ENCODE results near the gene CCDC174. TPM values are rescaled to one million over a fixed set of nuclear protein-coding genes. Genes with fewer than 3 reads are reported as not detected.

Gene CCDC174
- total RNA-seq, 1 donor from 2014 or later, result 29.9 TPM

GRCh38 chr3:14701676-14702075, 50.1 kb downstream of the CCDC174 start:
- DNase-seq (ENCODE audit: low spot score), result no peak

- DNase-seq (ENCODE audit: low spot score), result no peak
These were observed 51.7 kb downstream of the CCDC174 start for GRCh38 chr3:14703128-14703750.

- DNase-seq (ENCODE audit: low spot score), result no peak
These were observed 52.2 kb downstream of the CCDC174 start for GRCh38 chr3:14703791-14704190.

GRCh38 chr3:14706096-14706495, 54.5 kb downstream of the CCDC174 start:
- DNase-seq (ENCODE audit: low spot score), result no peak

GRCh38 chr3:14716591-14716990, 65.0 kb downstream of the CCDC174 start:
- no peak for DNase-seq (ENCODE audit: low spot score)

- no peak for DNase-seq (ENCODE audit: low spot score)
These were observed 65.7 kb downstream of the CCDC174 start for GRCh38 chr3:14717307-14717706.

GRCh38 chr3:14718539-14718938, 67.0 kb downstream of the CCDC174 start:
- DNase-seq (ENCODE audit: low spot score), result no peak

- DNase-seq (ENCODE audit: low spot score), result no peak
These were observed 67.4 kb downstream of the CCDC174 start for GRCh38 chr3:14719006-14719405.

GRCh38 chr3:14721126-14721864, 69.7 kb downstream of the CCDC174 start:
- no peak for DNase-seq (ENCODE audit: low spot score)

Other genes with a start within 250 kb of the CCDC174 start
- gene SLC6A6, start 249.2 kb upstream of the CCDC174 start, total RNA-seq, result 19.4 TPM
- gene GRIP2, start 111.4 kb upstream of the CCDC174 start, total RNA-seq, result 2.3 TPM
- 0.31 TPM for gene C3orf20, start 23.4 kb downstream of the CCDC174 start, total RNA-seq
- gene FGD5, start 167.2 kb downstream of the CCDC174 start, total RNA-seq, result 23.2 TPM

Measured in ureter (tissue), 1 donor.